NCI-H1105 treated with DMSO at 0.1 percent for 48 hours (cell line): ENCODE results near the gene NDRG3.
"Not testable (repeated sequence)": the region's sequence is repeated elsewhere in the genome, so short reads cannot be mapped to it uniquely, and the experiment has no call there.

Experiments
- DNase-seq: peaks from one replicate; lab custom pipeline; 2025; lab: John Stamatoyannopoulos, UW

Gene NDRG3

GRCh38 chr20:36760647-36761046, 14.8 kb upstream of the NDRG3 start:
- no peak for DNase-seq

GRCh38 chr20:36758276-36758675, 12.4 kb upstream of the NDRG3 start:
- DNase-seq, result no peak

GRCh38 chr20:36756496-36756895, 10.6 kb upstream of the NDRG3 start:
- no peak for DNase-seq

- DNase-seq, result peak; percentile 50
Observed at GRCh38 chr20:36754656-36755222, 8.8 kb upstream of the NDRG3 start.

GRCh38 chr20:36752582-36752981, 6.7 kb upstream of the NDRG3 start:
- no peak for DNase-seq

- DNase-seq, result no peak
Observed at GRCh38 chr20:36745234-36745926, 510 bp downstream of the NDRG3 start.

- peak; percentile 20 for DNase-seq
Observed at GRCh38 chr20:36744764-36745191, 1.1 kb downstream of the NDRG3 start.

- no peak for DNase-seq
Observed at GRCh38 chr20:36744243-36744642, 1.6 kb downstream of the NDRG3 start.

- DNase-seq, result no peak
Observed at GRCh38 chr20:36742558-36742957, 3.3 kb downstream of the NDRG3 start.

- DNase-seq, result no peak
Observed at GRCh38 chr20:36741072-36741471, 4.8 kb downstream of the NDRG3 start.

GRCh38 chr20:36737183-36737499, 8.7 kb downstream of the NDRG3 start:
- no peak for DNase-seq

GRCh38 chr20:36736451-36737182, 9.3 kb downstream of the NDRG3 start:
- DNase-seq, result no peak

- DNase-seq, result no peak
Observed at GRCh38 chr20:36732456-36732855, 13.4 kb downstream of the NDRG3 start.

GRCh38 chr20:36728986-36729385, 16.9 kb downstream of the NDRG3 start:
- no peak for DNase-seq

GRCh38 chr20:36726168-36726567, 19.7 kb downstream of the NDRG3 start:
- DNase-seq, result no peak

- DNase-seq, result no peak
Observed at GRCh38 chr20:36720510-36720909, 25.4 kb downstream of the NDRG3 start.

- DNase-seq, result peak; percentile 3
Observed at GRCh38 chr20:36717657-36718056, 28.2 kb downstream of the NDRG3 start.

- no peak for DNase-seq
Observed at GRCh38 chr20:36717021-36717420, 28.9 kb downstream of the NDRG3 start.

- no peak for DNase-seq
Observed at GRCh38 chr20:36712775-36713174, 33.1 kb downstream of the NDRG3 start.

- DNase-seq, result no peak
Observed at GRCh38 chr20:36709126-36709525, 36.8 kb downstream of the NDRG3 start.

GRCh38 chr20:36703530-36703929, 42.4 kb downstream of the NDRG3 start:
- DNase-seq, result no peak

- no peak for DNase-seq
Observed at GRCh38 chr20:36700438-36700837, 45.5 kb downstream of the NDRG3 start.

GRCh38 chr20:36695467-36695866, 50.4 kb downstream of the NDRG3 start:
- DNase-seq, result not testable (repeated sequence)
